HG03280 (cell line): ENCODE measurements around the gene PCDHGA7.
"Not testable (repeated sequence)": the region's sequence is repeated elsewhere in the genome, so short reads cannot be mapped to it uniquely, and the experiment has no call there.

Experiments used
- ATAC-seq: cut with Tn5 transposase; IDR thresholded peaks from one replicate; pipeline ENCODE4 v1.9.1; 2021; ENCODE audit warnings: mild to moderate bottlenecking, moderate library complexity; ENCODE audit not compliant: unreplicated experiment

PCDHGA7 gene

GRCh38 chr5:141382469-141383294 lies at the start of gene PCDHGA7:
Gene PCDHGA7 (plus strand): TSS chr5:141382742. CDS start chr5:141382900, 158 bp downstream.
- no peak for ATAC-seq

- no peak for ATAC-seq
These were observed 43.8 kb upstream of the PCDHGA7 start, which contains the start of gene PCDHGA2 for GRCh38 chr5:141338538-141339306. Gene PCDHGA2 (plus strand): TSS chr5:141338760.

- ATAC-seq, result not testable (repeated sequence)
These were observed 41.7 kb upstream of the PCDHGA7 start for GRCh38 chr5:141340781-141341354.

GRCh38 chr5:141342773-141343172 lies 39.8 kb upstream of the PCDHGA7 start:
- no peak for ATAC-seq

GRCh38 chr5:141343242-141343952 lies 39.1 kb upstream of the PCDHGA7 start, which contains the start of gene PCDHGA3:
Gene PCDHGA3 (plus strand): TSS chr5:141343829. CDS start chr5:141344034, 205 bp downstream.
- ATAC-seq, result no peak

GRCh38 chr5:141343953-141344463 lies 38.5 kb upstream of the PCDHGA7 start:
- no peak for ATAC-seq

- ATAC-seq, result no peak
These were observed 37.2 kb upstream of the PCDHGA7 start for GRCh38 chr5:141345327-141345726.

- not testable (repeated sequence) for ATAC-seq
These were observed 36.5 kb upstream of the PCDHGA7 start for GRCh38 chr5:141346017-141346416.

GRCh38 chr5:141349917-141350619 lies 32.5 kb upstream of the PCDHGA7 start, which contains the start of gene PCDHGB1:
Gene PCDHGB1 (plus strand): TSS chr5:141350099. CDS start chr5:141350261, 162 bp downstream.
- ATAC-seq, result peak; percentile 51

GRCh38 chr5:141351591-141351990 lies 31.0 kb upstream of the PCDHGA7 start:
- no peak for ATAC-seq

GRCh38 chr5:141354900-141355469 lies 27.6 kb upstream of the PCDHGA7 start, which contains the start of gene PCDHGA4:
Gene PCDHGA4 (plus strand): TSS chr5:141355021. CDS start chr5:141355108, 87 bp downstream.
- ATAC-seq, result no peak

GRCh38 chr5:141355641-141356040 lies 26.9 kb upstream of the PCDHGA7 start:
- ATAC-seq, result no peak

- ATAC-seq, result no peak
These were observed 26.4 kb upstream of the PCDHGA7 start for GRCh38 chr5:141356133-141356532.

- ATAC-seq, result no peak
These were observed 25.6 kb upstream of the PCDHGA7 start for GRCh38 chr5:141356950-141357349.

GRCh38 chr5:141359790-141360426 lies 22.6 kb upstream of the PCDHGA7 start, which contains the start of gene PCDHGB2:
Gene PCDHGB2 (plus strand): TSS chr5:141359994. CDS start chr5:141360136, 142 bp downstream.
- ATAC-seq, result peak; percentile 69

GRCh38 chr5:141360685-141361084 lies 21.9 kb upstream of the PCDHGA7 start:
- no peak for ATAC-seq

- no peak for ATAC-seq
These were observed 19.8 kb upstream of the PCDHGA7 start for GRCh38 chr5:141362719-141363118.

- no peak for ATAC-seq
These were observed 18.4 kb upstream of the PCDHGA7 start, which contains the start of gene PCDHGA5 for GRCh38 chr5:141363952-141364660. Gene PCDHGA5 (plus strand): TSS chr5:141364162. CDS start chr5:141364331, 169 bp downstream.
